ENCODE measurements around the gene DCUN1D2. TPM values are rescaled to one million over a fixed set of nuclear protein-coding genes. Genes with fewer than 3 reads are reported as not detected.

The DCUN1D2 gene
- total RNA-seq, 2 experiments from 2014 or later: 9.2 to 16.5 TPM

DNA sequence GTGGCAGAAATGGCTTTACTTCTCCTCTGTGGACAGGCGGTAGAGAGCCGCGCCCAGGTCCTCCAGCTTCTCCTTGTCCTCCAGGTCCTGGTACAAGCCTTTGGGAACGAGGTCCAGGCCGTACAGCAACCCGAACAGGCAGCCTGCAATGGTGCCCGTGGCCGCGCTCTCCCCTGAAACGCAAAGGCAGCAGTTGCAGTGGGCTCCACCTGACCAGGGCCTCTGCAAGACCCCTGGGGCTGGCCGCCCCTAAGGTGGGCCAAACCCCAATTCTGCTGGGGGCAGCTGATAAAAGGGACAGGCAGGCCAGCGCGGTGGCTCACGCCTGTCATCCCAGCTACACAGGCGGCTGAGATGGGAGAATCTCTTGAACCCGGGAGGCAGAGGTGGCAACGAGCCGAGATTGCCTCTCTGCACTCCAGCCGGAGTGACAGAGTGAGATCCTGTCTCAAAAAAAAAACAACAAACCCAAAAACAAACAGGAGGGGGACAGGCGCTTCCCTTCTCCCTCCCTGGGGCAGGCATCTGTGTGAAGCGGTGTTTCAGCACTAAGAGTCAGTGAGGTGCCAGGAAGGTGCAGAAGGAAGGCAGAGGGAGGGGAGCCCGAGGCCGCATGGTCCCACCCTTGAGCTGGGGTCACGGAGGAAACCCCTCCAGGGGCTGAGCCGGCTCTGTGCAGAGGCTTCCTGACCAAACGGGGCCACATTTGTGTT is 67.5 kb downstream of the DCUN1D2 start:
- no peaks in the 10 kb centered on the region for H3K79me2 ChIP-seq (ENCODE audit: insufficient read depth, low read depth, low read length)
- ChIA-PET POLR2A (no interaction called here), CTCF (ENCODE audit: unreplicated experiment) (no interaction called here)
- TF ChIP-seq, protein P1, sequence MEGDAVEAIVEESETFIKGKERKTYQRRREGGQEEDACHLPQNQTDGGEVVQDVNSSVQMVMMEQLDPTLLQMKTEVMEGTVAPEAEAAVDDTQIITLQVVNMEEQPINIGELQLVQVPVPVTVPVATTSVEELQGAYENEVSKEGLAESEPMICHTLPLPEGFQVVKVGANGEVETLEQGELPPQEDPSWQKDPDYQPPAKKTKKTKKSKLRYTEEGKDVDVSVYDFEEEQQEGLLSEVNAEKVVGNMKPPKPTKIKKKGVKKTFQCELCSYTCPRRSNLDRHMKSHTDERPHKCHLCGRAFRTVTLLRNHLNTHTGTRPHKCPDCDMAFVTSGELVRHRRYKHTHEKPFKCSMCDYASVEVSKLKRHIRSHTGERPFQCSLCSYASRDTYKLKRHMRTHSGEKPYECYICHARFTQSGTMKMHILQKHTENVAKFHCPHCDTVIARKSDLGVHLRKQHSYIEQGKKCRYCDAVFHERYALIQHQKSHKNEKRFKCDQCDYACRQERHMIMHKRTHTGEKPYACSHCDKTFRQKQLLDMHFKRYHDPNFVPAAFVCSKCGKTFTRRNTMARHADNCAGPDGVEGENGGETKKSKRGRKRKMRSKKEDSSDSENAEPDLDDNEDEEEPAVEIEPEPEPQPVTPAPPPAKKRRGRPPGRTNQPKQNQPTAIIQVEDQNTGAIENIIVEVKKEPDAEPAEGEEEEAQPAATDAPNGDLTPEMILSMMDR (conservative IDR thresholded peaks at IDR 0.05; ENCODE audit: low read length): no peak
- TF ChIP-seq EZH2phosphoT487 (IDR thresholded peaks at IDR 0.05; ENCODE audit: borderline replicate concordance, low read depth, low read length): no peak
- H3K9me2 ChIP-seq (ENCODE audit: insufficient read depth, low read length): no peaks in the 10 kb centered on the region
- no TSS peak for BruUV-seq (replicated peaks)
- no peak overlapping the region for H3K27ac ChIP-seq (ENCODE audit: low read depth, low read length, poor library complexity, severe bottlenecking)
- DNase-seq (ENCODE audit: low spot score): no peak
- no peaks in the 10 kb centered on the region for H3K9me3 ChIP-seq (ENCODE audit: low read length)
- no peak overlapping the region for H3K4me2 ChIP-seq (ENCODE audit: low read length)
- H4K20me1 ChIP-seq (ENCODE audit: insufficient read depth, low read length): no peaks in the 10 kb centered on the region
- intact Hi-C loops (cut with micrococcal nuclease; ENCODE audit: unreplicated experiment): no loop called here
- H3K4me3 ChIP-seq (ENCODE audit: low read depth, low read length, poor library complexity, severe bottlenecking): no peak overlapping the region
- H3K4me1 ChIP-seq (ENCODE audit: insufficient read depth, low read length, poor library complexity, severe bottlenecking): peaks cover 4% of the 10 kb centered on the region
- H2AFZ ChIP-seq (ENCODE audit: low read length): no peak overlapping the region
- no peaks in the 10 kb centered on the region for H3K36me3 ChIP-seq (ENCODE audit: insufficient read depth, low read length)

DNA sequence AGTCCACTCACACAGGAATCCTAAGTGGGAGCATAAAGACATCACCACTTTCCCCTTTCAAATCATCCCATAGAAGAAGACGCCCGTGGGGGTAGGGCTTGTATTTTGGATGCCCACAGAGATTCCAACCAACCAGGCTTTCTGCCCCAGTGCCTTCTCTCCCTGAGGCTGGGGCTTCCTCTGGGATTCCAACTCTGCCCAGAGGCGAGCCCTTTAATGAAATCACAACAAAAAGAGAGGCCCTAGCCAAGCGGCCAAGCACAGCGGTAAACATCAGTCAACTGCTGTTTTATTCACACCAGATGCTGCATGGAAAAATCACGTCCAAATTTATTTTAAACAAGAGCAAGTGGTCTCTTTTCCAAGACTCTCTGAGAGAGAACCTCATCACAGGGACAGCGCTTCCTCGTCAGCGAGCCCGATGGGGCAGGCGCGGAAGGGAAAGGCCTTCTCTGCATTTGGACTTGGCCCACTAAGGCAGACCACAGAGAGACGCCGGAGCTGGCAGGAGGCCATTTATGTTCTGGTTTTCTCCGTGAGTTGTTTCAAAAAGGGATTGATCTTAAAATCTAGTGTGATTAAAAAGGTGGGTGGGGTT is 68.7 kb downstream of the DCUN1D2 start:
- no peaks in the 10 kb centered on the region for H3K9me2 ChIP-seq (ENCODE audit: insufficient read depth, low read length)
- BruUV-seq (replicated peaks): no TSS peak
- H3K36me3 ChIP-seq (ENCODE audit: insufficient read depth, low read length): no peaks in the 10 kb centered on the region
- no peak for TF ChIP-seq EZH2phosphoT487 (IDR thresholded peaks at IDR 0.05; ENCODE audit: borderline replicate concordance, low read depth, low read length)
- TF ChIP-seq, protein P1 (conservative IDR thresholded peaks at IDR 0.05; ENCODE audit: low read length): no peak
- H3K79me2 ChIP-seq (ENCODE audit: insufficient read depth, low read depth, low read length): no peaks in the 10 kb centered on the region
- intact Hi-C loops (cut with micrococcal nuclease; ENCODE audit: unreplicated experiment): no loop called here
- ChIA-PET POLR2A (no interaction called here), CTCF (ENCODE audit: unreplicated experiment) (no interaction called here)
- no peak for DNase-seq (ENCODE audit: low spot score)
- H3K9me3 ChIP-seq (ENCODE audit: low read length): no peaks in the 10 kb centered on the region
- H3K4me3 ChIP-seq (ENCODE audit: low read depth, low read length, poor library complexity, severe bottlenecking): no peak overlapping the region
- H2AFZ ChIP-seq (ENCODE audit: low read length): no peak overlapping the region
- H4K20me1 ChIP-seq (ENCODE audit: insufficient read depth, low read length): no peaks in the 10 kb centered on the region
- no peak overlapping the region for H3K27ac ChIP-seq (ENCODE audit: low read depth, low read length, poor library complexity, severe bottlenecking)
- H3K4me2 ChIP-seq (ENCODE audit: low read length): no peak overlapping the region
- peaks cover 4% of the 10 kb centered on the region for H3K4me1 ChIP-seq (ENCODE audit: insufficient read depth, low read length, poor library complexity, severe bottlenecking)
